ENCODE measurements around the gene NCKAP1.
"Not testable (repeated sequence)": the region's sequence is repeated elsewhere in the genome, so short reads cannot be mapped to it uniquely, and the experiment has no call there.

Gene NCKAP1

GRCh38 chr2:183038341-183039300, at the start of gene NCKAP1:
Gene NCKAP1 (minus strand): TSS chr2:183038457. CDS start chr2:183038099, 358 bp downstream.
- peak; percentile 76 for DNase-seq

- no peak for DNase-seq
Measured at GRCh38 chr2:183081911-183082310, 43.7 kb upstream of the NCKAP1 start.

- DNase-seq = peak; percentile 90
Measured at GRCh38 chr2:183079139-183079775, 41.0 kb upstream of the NCKAP1 start.

- DNase-seq = peak; percentile 98
Measured at GRCh38 chr2:183078464-183079138, 40.3 kb upstream of the NCKAP1 start, which contains the start of gene DUSP19. Gene DUSP19 (plus strand): TSS chr2:183078747. CDS start chr2:183078934, 187 bp downstream.

- no peak for DNase-seq
Measured at GRCh38 chr2:183078163-183078463, 39.9 kb upstream of the NCKAP1 start.

- DNase-seq = no peak
Measured at GRCh38 chr2:183072177-183072576, 33.9 kb upstream of the NCKAP1 start.

- DNase-seq = no peak
Measured at GRCh38 chr2:183070942-183071844, 32.9 kb upstream of the NCKAP1 start.

- DNase-seq = no peak
Measured at GRCh38 chr2:183069174-183069573, 30.9 kb upstream of the NCKAP1 start.

GRCh38 chr2:183068561-183068960, 30.3 kb upstream of the NCKAP1 start:
- no peak for DNase-seq

- no peak for DNase-seq
Measured at GRCh38 chr2:183063083-183063482, 24.8 kb upstream of the NCKAP1 start.

GRCh38 chr2:183060571-183061231, 22.4 kb upstream of the NCKAP1 start:
- no peak for DNase-seq

- DNase-seq = no peak
Measured at GRCh38 chr2:183059561-183059960, 21.3 kb upstream of the NCKAP1 start.

GRCh38 chr2:183057333-183057985, 19.2 kb upstream of the NCKAP1 start:
- no peak for DNase-seq

- no peak for DNase-seq
Measured at GRCh38 chr2:183049420-183049819, 11.2 kb upstream of the NCKAP1 start.

GRCh38 chr2:183047486-183048125, 9.3 kb upstream of the NCKAP1 start:
- not testable (repeated sequence) for DNase-seq

- not testable (repeated sequence) for DNase-seq
Measured at GRCh38 chr2:183043580-183043979, 5.3 kb upstream of the NCKAP1 start.

- DNase-seq = no peak
Measured at GRCh38 chr2:183040604-183041003, 2.3 kb upstream of the NCKAP1 start.

GRCh38 chr2:183037553-183038340, 510 bp downstream of the NCKAP1 start:
- peak; percentile 68 for DNase-seq

GRCh38 chr2:183037074-183037552, 1.1 kb downstream of the NCKAP1 start:
- DNase-seq = peak; percentile 68

Data from DMS79 treated with DMSO at 0.1 percent for 48 hours (cell line).